Left lobe of liver (tissue), 2 donors: Measurements from ENCODE around the gene GLIS1. TPM values are rescaled to one million over a fixed set of nuclear protein-coding genes. Genes with fewer than 3 reads are reported as not detected.

Experiments used
- ATAC-seq: fragments of 200-7000 bp; cut with Tn5 transposase; one replicate; pipeline ENCODE4 v1.9.1; 2020; ENCODE audit warnings: mild to moderate bottlenecking, moderate library complexity
- DNase-seq: peaks from one replicate; pipeline ENCODE4 v3.0.0-alpha.2; 2020; ENCODE audit warnings: low spot score
- total RNA-seq: library from RNA; stranded (reverse); gene quantifications from one replicate; pipeline ENCODE4 v1.2.1, GENCODE V29; 2021
- donor health status: DM: no; HTN: no; CAD: no; lungs with moderate emphysema.
- donor health status: DM: no; HTN: yes; CAD: no.

The GLIS1 gene
- total RNA-seq, 1 donor from 2014 or later = not detected

DNA sequence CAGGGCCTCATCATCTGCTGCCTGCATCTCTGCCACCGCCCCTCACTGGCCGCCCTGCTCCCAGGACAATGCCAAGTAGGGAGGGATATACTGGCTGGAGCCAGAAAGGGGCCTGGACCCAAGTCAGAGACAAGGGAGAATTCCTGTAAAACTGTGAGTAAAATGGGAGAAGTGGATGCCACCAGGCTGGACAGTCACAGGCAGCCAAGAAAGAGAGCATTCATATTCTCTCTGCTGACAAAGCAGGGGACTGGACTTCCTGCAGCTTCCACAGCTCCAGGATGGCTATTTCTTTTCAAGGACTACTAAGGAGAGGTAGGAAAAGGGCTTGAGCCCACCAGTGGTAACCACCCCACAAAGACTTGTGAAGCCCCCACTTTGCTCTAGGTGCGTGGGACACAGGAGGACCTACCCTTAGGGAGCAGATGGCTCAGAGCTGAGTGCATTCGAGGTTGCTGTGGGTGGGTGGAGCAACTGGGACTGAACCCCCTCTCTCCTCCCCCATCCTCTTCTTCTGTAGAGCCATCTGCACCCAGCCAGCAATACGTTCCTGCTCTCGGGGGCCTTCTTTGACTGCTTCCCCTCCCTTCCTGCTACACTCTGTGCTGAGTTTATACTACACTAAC, 57.5 kb downstream of the GLIS1 start:
- DNase-seq (no peak), ATAC-seq (no peak)

GRCh38 chr1:53680868-53681267, 58.1 kb downstream of the GLIS1 start:
- ATAC-seq (no peak), DNase-seq (no peak)

- DNase-seq (no peak), ATAC-seq (no peak)
Observed at GRCh38 chr1:53678938-53679825, 59.8 kb downstream of the GLIS1 start.

DNA sequence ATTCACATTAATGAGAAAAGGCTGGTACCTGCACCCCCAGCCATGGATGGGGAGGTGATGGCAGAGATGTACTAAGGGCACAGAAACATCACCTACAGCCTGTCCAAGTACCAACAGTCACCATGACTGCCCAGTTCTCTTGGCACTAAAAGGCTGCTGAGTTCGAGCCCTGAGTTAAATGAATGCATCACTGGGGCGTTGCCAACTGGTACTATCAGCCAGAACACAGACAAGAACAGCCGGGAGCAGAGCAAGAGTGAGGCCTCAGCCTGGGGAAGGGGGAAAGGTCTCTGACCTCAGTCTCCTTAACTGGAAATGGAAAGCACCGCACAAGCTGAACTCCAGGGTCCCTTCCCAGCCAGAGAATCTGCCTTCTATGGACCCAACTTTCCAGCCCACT, 60.5 kb downstream of the GLIS1 start:
- ATAC-seq = no peak
- DNase-seq = no peak

DNA sequence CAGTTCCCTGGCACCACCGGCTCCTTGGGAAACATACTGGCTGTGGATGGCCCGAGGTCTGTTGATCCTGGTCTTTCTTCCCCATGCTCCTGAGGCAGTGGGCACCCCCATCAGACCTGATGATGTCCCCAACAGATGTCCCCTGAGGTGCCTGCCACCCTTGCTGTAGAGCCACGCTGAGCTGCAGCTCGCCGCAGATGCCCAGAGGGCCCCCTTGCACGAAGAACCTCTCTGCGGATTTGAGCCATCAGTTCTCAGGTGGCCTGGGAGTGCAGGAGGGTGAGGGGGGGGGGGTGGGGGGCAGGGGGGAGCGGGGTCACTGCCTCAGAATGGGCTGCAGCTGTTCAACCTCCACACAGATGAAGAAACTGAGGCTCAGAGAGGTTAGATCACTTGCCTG, 60.9 kb downstream of the GLIS1 start:
- ATAC-seq (no peak), DNase-seq (no peak)

GRCh38 chr1:53677486-53677885, 61.5 kb downstream of the GLIS1 start:
- no peak for ATAC-seq
- no peak for DNase-seq

GRCh38 chr1:53672785-53673184, 66.2 kb downstream of the GLIS1 start:
- no peak for ATAC-seq

DNA sequence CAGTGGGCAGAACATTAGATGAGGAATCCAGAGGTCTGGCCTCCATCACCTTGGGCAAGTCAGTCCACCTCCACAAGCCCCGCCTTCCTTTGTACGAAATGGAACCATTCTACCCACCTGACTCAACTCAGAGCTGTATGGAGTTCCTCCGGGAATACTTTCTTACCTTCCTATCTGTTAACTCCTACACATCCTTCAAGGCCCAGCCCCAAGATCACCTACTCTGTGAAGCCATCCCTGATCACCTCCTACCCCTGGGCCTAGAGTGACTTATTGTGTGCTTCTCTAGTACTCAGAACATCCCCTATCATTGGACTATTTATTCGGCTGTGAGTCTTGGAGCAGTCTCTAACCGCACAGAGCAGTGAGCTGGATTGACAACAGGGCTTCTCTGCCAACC, 66.7 kb downstream of the GLIS1 start:
- DNase-seq (no peak), ATAC-seq (no peak)

More at GRCh38 chr1:53672785-53673184, 66.2 kb downstream of the GLIS1 start:
- DNase-seq = no peak

DNA sequence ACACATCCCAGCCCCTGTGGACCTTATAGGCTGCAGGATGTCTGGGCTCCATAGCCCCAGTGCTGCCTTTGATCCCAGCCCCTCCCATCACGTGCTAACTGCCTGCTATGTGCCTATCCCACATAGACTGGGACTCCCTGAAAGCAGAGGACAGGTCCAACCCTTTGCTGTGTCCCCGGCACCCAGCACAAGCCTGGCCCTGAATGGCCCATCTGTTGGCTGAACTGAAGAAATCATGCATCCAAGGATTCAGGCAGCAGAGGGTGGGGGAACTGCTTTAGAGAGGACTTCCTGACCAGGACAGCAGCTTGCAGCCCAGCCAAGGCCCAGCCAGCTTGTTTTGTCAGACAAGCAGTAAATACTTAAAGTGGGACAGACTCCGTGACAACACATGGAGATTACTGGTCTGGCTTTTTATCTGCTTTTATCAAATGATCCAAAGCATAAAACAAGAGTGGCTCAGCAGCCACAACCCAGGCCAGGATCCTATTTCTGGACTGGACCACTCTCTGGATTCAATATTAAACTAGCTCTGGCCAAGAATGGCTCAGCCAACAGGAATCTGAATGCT, 69.3 kb downstream of the GLIS1 start:
- DNase-seq = no peak
- ATAC-seq = no peak

GRCh38 chr1:53666566-53666965, 72.4 kb downstream of the GLIS1 start:
- no peak for ATAC-seq
- DNase-seq = no peak

DNA sequence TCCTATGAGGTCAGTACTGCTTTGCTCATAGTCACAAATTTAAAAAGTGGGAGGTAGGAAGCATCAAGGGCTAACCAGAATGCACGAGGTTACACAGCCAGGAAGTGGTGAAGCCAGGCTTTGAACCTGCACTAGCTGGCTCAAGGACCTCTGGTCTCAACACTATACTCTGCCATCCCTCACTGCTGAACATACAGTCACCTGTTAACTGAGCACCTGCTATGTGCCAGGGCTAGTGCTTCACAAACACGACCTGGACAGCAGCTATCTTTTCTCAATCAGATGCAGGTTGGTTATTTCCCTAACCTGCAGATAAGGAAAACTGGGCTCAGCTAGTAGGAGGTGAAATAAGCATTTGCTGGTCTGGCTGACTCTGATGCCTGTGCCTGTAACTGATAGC, 73.0 kb downstream of the GLIS1 start:
- no peak for DNase-seq
- no peak for ATAC-seq

GRCh38 chr1:53663529-53664300, 75.2 kb downstream of the GLIS1 start:
- ATAC-seq (no peak), DNase-seq (no peak)

GRCh38 chr1:53662951-53663350, 76.0 kb downstream of the GLIS1 start:
- ATAC-seq (no peak), DNase-seq (no peak)

DNA sequence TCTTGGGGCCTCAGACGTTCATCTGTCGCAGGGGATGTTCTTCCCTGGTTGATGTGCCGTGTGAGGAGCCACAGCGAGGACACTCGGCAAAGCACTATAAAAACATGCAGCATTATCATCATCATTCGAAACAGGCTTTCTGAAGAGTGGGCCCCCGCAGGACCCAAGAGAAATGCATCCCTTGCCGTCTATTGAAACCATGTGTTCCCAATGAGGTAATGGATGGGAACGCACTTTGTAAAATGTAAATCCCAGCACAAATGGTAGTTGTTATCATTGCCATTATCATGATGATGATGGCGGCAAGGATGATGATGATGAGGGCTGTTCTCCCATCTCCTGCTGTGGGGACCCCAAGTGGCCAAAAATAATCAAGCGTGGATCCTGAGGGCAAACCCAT, 76.8 kb downstream of the GLIS1 start:
- no peak for ATAC-seq
- DNase-seq = no peak

GRCh38 chr1:53661496-53661895, 77.5 kb downstream of the GLIS1 start:
- no peak for ATAC-seq
- no peak for DNase-seq

- ATAC-seq = no peak
- DNase-seq = no peak
Observed at GRCh38 chr1:53660666-53661065, 78.3 kb downstream of the GLIS1 start.

DNA sequence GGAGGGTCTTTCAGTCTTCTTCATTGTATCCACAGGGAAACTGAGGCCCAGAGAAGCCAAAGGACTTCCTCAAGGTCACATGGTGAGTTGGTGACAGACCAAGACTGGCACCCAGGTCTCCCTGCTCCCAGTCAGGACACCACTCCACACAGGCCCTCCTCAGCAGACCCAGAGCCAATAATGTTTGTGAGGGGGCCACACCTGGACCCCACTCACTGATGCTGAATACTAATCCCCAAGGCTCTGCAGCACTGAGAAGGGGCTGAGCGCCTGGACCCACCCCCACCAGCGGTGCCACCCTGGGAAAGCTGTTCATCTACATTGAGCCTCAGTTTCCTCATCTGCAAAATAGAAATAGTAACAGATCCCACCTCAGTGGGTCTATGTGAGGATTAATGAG, 79.5 kb downstream of the GLIS1 start:
- no peak for ATAC-seq
- DNase-seq = no peak

- ATAC-seq = no peak
- DNase-seq = no peak
Observed at GRCh38 chr1:53658489-53659230, 80.3 kb downstream of the GLIS1 start.

DNA sequence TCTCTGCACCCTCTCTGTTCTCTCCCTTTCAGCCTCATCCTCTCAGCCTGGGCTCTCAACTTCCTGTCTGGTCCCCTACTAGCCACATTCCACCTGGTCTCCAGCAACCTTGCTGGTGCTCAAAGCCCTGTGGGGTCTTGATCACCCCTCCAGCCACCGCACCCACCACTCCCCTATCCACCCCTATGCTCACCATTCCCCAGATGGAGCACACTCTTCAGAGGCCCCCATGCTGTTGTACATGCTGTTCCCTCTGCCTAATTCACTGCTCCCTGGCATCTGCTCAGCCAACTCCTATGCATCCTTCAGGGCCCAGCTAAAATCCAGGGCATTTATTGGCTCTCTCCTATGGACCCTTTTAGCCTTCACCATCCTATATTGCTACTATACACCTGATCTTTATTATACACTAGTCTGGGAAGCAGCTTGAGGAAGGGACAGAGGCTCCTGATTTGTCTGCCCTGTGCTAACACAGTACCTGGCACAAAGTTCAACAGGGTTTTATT, 81.0 kb downstream of the GLIS1 start:
- ATAC-seq (no peak), DNase-seq (no peak)

DNA sequence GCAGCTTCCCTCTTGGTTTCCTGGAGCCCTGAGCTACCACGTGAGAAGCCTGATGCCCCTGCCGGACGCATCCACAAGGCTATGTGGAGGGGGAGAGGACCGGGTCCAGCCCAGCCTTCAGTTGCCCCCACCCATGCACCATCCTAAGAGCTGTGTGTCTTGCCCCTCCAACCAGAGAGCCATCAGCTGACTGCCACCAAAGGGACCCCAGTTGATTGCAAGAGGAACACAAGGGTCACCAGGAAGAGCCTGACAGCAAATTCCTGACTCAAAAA, 81.5 kb downstream of the GLIS1 start:
- ATAC-seq (no peak), DNase-seq (no peak)
